Measurements from ENCODE around the gene LANCL2.

- TF ChIP-seq CTCF (IDR thresholded peaks at IDR 0.05): no peak
- TF ChIP-seq POLR2A (IDR thresholded peaks at IDR 0.05): no peak
These were observed 70.3 kb downstream of the LANCL2 start for GRCh38 chr7:55435466-55435865.

Data from uterus (tissue), 2 donors.